ENCODE data around the gene KL. TPM values are rescaled to one million over a fixed set of nuclear protein-coding genes. Genes with fewer than 3 reads are reported as not detected.

Gene KL
- total RNA-seq, 2 experiments from 2014 or later: not detected

GRCh38 chr13:33033051-33033812 lies 17.0 kb downstream of the KL start:
- DNase-seq (peak in 7 of 14 experiments; percentile 2 to 45 (median 29)), ATAC-seq (ENCODE audit: poor library complexity) (peak; percentile 70)
- H3K4me3 Mint-ChIP-seq: peak overlapping the region; percentile 84
- TF ChIP-seq CTCF (IDR thresholded peaks at IDR 0.05): no peak
- peaks cover 9% of the 10 kb centered on the region for H3K4me1 Mint-ChIP-seq (ENCODE audit: low read depth)
- Histone ChIP-seq H3K4me3 (ENCODE audit: low read length) (peak overlapping the region; percentile 31), H3K27me3 (ENCODE audit: control insufficient read depth in 1 of 2, insufficient read depth in 2 of 2, low read length in 2 of 2) (peaks cover 0 to 4% of the 10 kb centered on the region in 2 experiments), H3K4me1 (ENCODE audit: insufficient read depth, low read length) (no peaks in the 10 kb centered on the region), H3K27ac (ENCODE audit: low read depth in 1 of 2, low read length in 2 of 2) (no peak overlapping the region), H3K9me3 (ENCODE audit: control insufficient read depth in 1 of 2, insufficient read depth in 1 of 2, low read length in 2 of 2) (no peaks in the 10 kb centered on the region), H3K36me3 (ENCODE audit: insufficient read depth, low read length) (no peaks in the 10 kb centered on the region)
- POLR2A ChIA-PET: interaction anchor here (0.7 to 1.5 kb wide), 2 partner anchors 12 to 510 kb away, joined by 3 to 4 read pairs; no protein-coding TSS in a partner anchor
- intact Hi-C loops (cut with DNase I, micrococcal nuclease): no loop called here
- peaks cover 14% of the 10 kb centered on the region for H3K27me3 Mint-ChIP-seq
- peak overlapping the region; percentile 77 for H3K27ac Mint-ChIP-seq
- no peaks in the 10 kb centered on the region for H3K9me3 Mint-ChIP-seq
- CTCF ChIA-PET: no interaction called here
- no peaks in the 10 kb centered on the region for H3K36me3 Mint-ChIP-seq (ENCODE audit: low read depth)

- ChIA-PET POLR2A (interaction anchor here (1.5 kb wide), 1 partner anchor 13 kb away, joined by 4 read pairs; no protein-coding TSS in a partner anchor), CTCF (no interaction called here)
- TF ChIP-seq CTCF (IDR thresholded peaks at IDR 0.05): no peak
- Mint-ChIP-seq H3K4me3 (no peak overlapping the region), H3K36me3 (ENCODE audit: low read depth) (no peaks in the 10 kb centered on the region), H3K4me1 (ENCODE audit: low read depth) (peaks cover 9% of the 10 kb centered on the region), H3K27ac (no peak overlapping the region), H3K9me3 (no peaks in the 10 kb centered on the region), H3K27me3 (peaks cover 14% of the 10 kb centered on the region)
- no peak for DNase-seq
- Histone ChIP-seq H3K27me3 (ENCODE audit: control insufficient read depth in 1 of 2, insufficient read depth in 2 of 2, low read length in 2 of 2) (peaks cover 0 to 4% of the 10 kb centered on the region in 2 experiments), H3K4me1 (ENCODE audit: insufficient read depth, low read length) (no peaks in the 10 kb centered on the region), H3K9me3 (ENCODE audit: control insufficient read depth in 1 of 2, insufficient read depth in 1 of 2, low read length in 2 of 2) (no peaks in the 10 kb centered on the region), H3K27ac (ENCODE audit: low read depth in 1 of 2, low read length in 2 of 2) (no peak overlapping the region), H3K36me3 (ENCODE audit: insufficient read depth, low read length) (no peaks in the 10 kb centered on the region), H3K4me3 (ENCODE audit: low read length) (no peak overlapping the region)
- no peak for ATAC-seq (ENCODE audit: poor library complexity)
- intact Hi-C loops (cut with DNase I, micrococcal nuclease): no loop called here
Observed at GRCh38 chr13:33033986-33034385, 17.8 kb downstream of the KL start.

GRCh38 chr13:33034882-33035520 lies 18.8 kb downstream of the KL start:
- Mint-ChIP-seq H3K9me3 (no peaks in the 10 kb centered on the region), H3K36me3 (ENCODE audit: low read depth) (no peaks in the 10 kb centered on the region), H3K4me1 (ENCODE audit: low read depth) (peaks cover 9% of the 10 kb centered on the region), H3K4me3 (no peak overlapping the region), H3K27ac (no peak overlapping the region), H3K27me3 (peaks cover 14% of the 10 kb centered on the region)
- ChIA-PET POLR2A (no interaction called here), CTCF (no interaction called here)
- intact Hi-C loops (cut with DNase I, micrococcal nuclease): no loop called here
- Histone ChIP-seq H3K27me3 (ENCODE audit: control insufficient read depth in 1 of 2, insufficient read depth in 2 of 2, low read length in 2 of 2) (peaks cover 0 to 4% of the 10 kb centered on the region in 2 experiments), H3K36me3 (ENCODE audit: insufficient read depth, low read length) (no peaks in the 10 kb centered on the region), H3K4me3 (ENCODE audit: low read length) (no peak overlapping the region), H3K4me1 (ENCODE audit: insufficient read depth, low read length) (no peaks in the 10 kb centered on the region), H3K27ac (ENCODE audit: low read depth in 1 of 2, low read length in 2 of 2) (no peak overlapping the region), H3K9me3 (ENCODE audit: control insufficient read depth in 1 of 2, insufficient read depth in 1 of 2, low read length in 2 of 2) (no peaks in the 10 kb centered on the region)
- DNase-seq: peak in 1 of 14 experiments; percentile 5
- ATAC-seq (ENCODE audit: poor library complexity): no peak
- TF ChIP-seq CTCF (IDR thresholded peaks at IDR 0.05): no peak
